GM21381 (cell line): ENCODE measurements around the gene ST3GAL3.
"Not testable (repeated sequence)": the region's sequence is repeated elsewhere in the genome, so short reads cannot be mapped to it uniquely, and the experiment has no call there.

Experiments used
- ATAC-seq: cut with Tn5 transposase; IDR thresholded peaks from one replicate; pipeline ENCODE4 v1.9.1; 2021; ENCODE audit warnings: mild to moderate bottlenecking, moderate library complexity; ENCODE audit not compliant: unreplicated experiment

ST3GAL3 gene

DNA sequence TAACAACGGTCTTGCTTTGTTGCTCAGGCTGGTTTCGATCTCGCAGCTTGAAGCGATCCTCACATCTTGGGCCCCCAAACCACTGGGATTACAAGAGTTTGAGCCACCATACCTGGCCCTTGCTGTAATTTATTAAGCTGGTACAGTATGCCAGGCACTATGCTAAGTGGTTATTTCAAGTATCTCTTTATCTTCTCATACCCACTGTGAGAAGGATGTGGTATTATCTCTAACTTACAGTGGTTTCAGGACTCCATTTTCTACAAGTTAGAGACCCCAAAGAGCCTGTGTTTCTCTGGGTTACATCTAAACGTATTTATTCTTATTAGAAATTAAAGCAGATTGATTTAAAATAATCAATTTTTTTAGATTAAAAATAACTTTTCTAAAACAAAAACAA is 8.1 kb upstream of the ST3GAL3 start:
- ATAC-seq: no peak

DNA sequence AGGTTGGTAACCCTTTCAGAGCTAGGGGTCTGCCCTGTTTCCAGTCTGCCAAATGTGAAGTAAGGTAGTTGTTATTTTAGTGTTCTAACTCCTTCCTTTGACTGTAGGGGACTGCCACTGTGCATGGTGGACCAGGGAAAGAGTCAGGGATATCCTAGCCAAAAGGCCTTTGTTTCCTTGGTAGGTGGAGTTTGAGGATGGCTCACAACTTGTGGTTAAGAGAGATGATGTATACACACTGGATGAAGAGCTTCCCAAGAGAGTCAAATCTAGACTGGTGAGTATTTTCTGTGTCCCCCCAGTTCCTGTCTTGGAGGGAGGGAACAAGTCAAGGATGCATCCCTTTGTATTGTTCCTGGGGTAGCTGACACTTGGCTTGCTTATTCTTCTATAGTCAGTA is 3.5 kb upstream of the ST3GAL3 start:
- ATAC-seq: no peak

DNA sequence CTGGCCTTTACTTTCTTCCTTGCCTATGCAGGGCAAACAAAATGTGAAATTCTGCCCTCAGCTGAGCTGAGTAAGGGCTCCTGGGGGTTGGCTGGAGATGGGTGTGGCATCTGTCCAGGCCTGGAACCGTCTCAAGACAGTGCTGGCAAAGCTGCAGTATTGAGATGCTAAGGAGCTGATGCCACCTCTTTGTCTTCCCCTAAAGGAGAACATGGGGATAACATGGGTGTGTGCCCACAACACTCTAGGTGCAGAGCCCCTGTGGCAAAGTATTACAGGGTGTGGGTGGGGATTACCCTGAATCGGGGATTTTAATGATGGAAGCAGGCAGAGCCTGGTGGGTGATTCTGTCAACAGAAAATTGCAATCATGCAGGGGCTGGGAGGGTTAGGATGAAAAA is 2.5 kb upstream of the ST3GAL3 start:
- no peak for ATAC-seq

DNA sequence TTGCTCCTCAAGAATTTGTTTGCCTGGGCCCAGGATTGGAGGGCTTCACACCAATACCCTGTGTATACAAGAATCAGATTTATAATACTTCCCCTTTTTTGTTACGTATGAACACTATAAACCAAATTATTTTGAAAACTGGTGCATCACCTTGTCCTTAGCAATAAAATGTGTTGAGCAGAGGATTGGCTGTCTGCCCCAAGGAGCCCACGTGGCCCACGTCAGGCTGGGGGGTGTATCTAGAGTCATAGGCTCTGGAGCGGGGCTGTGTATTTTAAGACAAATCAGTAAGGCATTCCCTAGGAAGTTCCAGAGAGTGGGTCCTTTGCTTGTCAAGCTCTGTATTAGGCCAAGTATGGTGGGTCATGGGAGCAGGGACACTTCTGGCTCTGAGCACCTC is 2.0 kb upstream of the ST3GAL3 start:
- ATAC-seq: no peak

DNA sequence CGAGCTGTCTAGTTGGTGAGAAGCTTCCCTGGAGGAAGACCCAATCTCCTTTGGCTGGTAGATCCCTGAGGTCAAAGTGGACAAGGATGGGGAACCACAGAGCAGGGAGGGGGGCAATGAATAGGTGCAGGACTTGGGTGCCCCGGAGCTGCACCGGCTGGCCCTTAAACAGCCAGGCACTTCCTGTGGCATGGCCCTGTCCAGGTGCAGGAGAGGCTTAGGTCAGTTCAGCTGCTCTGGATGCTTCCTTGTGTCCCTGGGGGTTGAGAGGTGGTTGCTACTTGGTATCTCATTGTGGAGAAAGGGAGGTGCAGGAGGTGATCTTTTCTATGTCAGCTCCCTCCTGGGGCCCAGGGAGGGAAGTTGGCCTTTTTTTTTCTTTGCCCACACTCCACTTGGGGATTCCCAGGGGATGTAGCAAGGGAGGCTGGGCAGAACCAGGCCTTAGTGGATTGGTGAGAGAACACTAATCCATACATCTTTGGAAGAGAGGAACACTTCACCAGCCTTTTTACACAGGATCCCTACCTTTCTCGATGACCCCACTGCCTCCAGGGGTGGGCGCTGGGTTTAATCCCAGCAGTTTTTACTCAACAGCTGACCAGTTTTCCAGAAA is 1.2 kb upstream of the ST3GAL3 start:
- no peak for ATAC-seq

DNA sequence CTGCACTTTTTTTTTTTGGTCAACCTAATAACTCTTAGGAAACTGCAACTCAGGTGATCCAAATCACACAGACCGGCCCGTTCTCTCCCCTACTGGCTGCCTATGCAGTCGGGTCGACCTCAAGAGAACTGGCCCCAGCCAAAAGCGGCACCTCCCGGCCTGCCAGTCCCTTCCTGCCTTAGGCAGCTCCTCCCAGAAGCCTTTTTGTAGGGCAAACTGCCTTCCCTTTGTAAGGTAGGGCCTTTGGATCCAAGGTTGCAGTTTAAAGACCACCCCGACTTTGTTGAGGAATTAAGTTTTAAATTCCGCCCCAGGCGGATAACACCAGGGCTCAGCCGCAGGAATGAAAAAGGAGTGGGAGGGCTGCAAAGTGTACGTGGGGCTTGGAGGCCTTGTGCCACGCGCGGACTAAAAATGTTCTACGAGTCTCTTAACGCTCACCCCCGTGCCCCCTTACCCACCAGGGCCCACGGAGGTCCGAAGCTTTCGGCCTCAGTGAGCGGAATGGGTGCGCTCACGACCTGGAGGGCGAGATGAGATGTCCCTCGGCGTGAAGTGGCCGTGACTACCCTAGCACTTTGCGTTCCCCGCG is 642 bp upstream of the ST3GAL3 start:
- no peak for ATAC-seq

DNA sequence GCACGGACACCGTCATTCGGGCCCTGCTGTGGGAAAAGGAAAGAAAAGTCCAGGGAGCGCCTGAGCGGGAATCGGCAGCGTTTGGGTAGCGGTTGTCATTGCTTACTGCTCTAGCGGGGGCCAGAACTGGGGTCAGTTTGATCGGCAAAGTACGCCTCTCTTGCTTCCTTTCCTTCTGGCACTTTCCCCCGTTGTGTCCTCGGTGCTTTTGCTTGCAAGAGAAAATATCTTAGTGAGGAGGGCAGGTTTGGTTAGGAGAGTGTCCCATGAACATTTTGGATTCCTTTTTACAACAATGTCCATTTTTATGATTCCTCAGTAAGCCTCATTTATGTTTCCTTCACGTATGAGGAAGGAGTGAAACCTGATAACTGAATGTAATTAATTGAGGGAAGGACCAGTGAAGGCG is 670 bp downstream of the ST3GAL3 start:
- ATAC-seq: no peak

DNA sequence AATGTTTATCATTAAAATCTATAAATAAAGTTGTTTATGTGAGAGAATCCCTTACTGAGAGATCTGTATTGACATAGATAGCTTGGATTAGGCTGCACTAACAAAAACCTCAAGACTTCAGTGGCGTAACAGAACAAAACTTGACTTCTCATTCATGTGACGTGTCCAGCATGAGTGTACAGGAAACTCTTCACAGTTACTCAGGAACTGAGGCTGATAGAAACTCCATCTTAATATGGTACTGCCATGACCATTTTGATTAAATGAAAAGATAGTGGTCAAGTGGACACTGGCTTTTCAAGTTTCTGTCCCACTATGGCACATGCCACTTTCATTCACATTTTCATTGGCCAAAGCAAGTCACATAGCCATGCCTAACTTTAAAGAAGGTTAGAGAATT is 3.7 kb downstream of the ST3GAL3 start:
- ATAC-seq: no peak

DNA sequence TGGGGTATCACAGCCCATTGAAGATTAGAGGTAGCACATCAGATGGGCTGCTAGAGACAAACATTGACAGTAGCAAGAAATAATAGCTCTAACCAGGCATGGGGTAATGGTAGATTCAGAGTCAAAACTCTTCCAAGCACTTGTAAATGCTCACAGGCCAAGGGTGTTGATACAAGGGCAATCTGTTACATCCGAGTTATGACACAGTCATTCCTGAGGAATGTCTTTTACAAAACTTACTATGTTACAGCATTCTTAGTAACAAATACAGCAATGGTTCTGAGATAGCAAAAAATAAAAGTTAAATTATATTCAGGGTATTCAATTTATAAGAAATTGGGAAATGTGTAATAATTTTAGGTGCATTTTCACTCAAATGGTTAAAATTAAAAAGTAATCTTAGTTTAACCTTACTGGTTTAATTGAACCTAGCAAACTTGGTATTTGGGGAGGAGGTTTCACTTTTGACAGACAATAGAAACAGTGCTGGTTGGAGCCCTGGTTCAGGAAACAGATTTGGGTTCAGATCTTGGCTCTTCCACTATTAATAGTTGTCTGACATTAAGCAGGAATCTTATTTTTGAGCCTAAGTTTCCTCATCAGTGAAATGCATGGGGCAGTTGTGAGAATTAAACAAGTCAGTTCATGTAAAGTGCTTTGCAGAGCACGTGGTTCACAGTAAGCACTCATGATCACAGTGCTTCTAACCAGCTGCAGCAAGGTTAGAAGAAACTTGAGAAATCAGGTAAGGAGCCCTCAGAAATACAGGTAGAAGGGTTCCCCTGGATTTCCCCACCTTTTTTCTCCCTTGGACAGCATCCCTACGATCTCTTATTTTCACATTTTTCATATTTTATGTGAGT is 4.4 kb downstream of the ST3GAL3 start:
- ATAC-seq: no peak

DNA sequence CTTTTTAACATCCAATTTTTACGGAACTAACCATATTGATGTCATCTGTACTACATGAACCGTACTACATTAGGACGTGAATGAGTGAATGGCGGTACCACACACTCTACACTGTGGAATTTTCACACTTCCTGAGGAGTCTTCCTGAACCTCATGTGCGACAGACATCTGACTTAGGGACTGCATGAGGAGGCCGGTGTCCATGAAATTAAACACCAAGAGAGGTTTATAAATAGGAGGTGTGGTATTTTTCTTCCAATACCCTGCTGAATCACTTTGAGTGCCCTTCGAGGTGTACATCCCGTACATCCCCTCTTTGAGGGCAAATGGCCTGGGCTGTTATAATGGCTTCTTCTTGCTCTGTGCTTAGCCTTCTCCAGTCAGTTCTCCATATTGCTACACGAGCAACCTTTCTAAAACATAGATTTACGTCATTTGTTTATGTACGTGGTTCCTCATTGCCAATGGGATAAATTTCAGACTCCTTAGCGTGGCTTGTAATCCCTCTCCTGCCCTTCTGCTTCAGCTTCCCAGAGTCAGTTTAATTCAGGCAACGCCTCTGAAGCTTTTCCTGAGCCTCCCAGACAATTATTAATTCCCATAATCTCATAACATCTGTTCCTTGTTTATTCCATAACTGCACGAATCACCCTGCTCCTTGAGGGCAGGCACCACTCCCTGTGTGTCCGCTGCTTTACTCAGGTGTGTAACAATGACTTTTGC is 9.4 kb downstream of the ST3GAL3 start:
- ATAC-seq: no peak

DNA sequence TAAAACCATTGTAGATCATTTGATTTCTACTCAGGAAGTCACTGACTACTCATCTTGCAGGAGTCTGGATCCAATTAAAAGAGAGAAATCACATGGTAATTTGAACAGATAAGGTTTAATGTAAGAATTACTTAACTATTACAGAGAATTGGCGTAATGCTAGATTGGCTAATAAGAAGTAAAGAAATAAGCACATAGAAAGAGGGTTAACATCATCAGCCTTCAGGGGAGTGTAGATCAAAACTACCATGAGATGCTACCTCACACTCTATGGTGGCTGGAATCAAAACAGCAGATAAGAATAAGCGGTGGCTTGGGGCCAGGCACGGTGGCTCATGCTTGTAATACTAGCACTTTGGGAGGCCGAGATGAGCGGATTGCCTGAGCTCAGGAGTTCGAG is 11.7 kb downstream of the ST3GAL3 start:
- ATAC-seq: no peak

DNA sequence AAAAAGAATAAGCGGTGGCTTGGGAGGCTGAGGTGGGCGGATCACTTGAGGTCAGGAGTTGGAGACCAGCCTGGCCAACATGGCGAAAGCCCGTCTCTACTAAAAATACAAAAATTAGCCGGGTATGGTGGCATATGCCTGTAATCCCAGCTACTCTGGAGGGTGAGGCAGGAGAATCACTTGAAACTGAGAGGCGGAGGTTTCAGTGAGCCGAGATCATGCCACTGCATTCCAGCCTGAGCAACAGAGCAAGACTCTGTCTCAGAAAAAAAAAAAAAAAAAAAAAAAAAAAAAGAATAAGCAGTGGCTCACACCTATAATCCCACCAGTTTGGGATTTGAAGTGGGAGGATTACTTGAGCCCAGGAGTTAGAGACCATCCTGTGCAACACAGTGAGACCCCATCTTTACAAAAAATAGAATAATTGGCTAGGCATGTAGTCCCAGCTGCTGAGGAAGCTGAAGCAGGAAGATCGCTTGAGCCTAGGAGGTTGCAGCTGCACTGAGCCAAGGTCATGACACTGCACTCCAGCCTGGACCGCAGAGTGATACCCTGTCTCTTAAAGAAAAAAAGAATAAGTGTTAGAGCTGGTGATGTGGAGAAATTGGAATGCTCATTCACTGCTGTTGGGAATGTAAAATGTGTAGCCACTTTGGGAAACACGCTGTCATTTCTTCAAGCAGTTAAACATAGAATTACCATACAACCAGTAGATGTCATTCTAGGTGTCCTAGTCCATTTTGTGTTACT is 12.5 kb downstream of the ST3GAL3 start:
- not testable (repeated sequence) for ATAC-seq

DNA sequence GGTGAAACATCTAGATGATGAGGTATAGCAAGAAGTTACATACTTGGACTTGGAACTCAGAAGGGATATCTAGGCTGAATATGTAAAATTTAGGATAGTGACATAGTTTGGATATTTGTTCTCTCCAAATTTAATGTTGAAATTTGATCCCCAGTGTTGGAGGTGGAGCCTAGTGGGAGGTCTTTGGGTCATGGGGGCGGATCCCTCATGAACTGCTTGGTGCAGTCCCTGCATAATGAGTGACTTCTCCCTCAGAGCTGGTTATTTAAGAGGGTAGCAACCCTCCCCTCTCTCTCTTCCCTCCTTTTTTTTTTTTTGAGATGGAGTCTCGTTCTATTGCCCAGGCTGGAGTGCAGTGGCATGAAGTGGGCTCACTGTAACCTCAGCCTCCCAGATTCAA is 15.5 kb downstream of the ST3GAL3 start:
- no peak for ATAC-seq

DNA sequence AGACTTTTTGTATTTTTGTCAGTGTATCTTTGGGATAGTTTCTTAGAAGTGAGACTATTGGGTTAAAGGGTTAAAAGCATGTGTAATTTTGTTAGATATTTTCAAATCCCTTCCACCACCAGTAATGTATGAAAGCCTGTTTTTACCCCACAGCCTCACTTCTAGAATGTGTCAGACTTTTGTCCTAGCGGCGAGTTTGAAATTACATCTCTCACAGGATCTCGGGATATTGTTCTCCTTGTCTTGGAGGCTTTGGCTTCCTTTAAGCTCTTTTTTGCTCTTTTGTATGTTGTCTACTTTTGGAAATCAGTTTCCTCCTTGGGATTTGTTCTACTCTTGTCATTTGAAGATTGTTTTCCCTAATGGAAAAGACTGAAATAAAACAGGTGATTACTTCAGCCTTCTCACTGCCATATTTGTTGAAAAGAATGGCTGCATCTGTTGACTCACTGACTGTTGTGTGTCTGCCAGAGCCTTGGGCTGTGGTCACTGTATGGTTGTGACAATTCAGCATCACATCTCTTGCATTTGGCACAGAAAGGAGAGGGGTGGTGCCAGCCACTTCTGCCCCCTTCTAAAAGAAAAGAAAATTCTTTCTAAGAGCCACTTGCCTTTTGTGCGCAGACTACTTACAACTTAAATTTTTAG is 22.6 kb downstream of the ST3GAL3 start:
- no peak for ATAC-seq

DNA sequence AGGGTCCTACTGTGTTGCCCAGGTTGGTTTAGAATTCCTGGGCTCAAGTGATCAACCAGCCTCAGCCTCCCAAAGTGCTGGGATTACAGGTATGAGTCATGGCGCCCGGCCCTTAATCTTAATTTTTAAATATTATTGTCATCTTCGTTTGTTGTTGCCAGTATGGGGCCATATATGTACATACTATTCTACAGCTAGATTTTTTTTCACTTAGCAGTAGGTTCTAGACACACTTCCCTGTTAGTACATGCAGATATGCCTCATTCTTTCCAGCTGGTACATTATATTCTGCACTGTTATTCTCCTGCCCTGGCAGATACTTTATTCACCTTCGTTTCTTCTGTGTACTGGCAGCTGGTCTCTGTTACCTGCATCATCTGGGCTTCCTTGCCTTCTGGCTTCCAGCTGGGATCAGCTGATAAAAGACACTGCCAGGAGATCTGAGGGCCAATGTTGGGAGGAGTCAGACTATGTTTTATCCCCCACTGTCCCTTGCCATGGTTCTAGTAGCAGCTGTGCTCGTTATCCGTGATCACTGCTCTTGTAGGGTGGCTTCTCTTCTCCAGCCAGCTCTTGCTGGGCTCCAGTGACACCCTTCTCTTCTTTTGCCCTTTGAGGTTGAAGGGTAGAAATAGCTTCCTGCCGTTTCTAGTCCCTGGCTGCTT is 24.7 kb downstream of the ST3GAL3 start:
- no peak for ATAC-seq

DNA sequence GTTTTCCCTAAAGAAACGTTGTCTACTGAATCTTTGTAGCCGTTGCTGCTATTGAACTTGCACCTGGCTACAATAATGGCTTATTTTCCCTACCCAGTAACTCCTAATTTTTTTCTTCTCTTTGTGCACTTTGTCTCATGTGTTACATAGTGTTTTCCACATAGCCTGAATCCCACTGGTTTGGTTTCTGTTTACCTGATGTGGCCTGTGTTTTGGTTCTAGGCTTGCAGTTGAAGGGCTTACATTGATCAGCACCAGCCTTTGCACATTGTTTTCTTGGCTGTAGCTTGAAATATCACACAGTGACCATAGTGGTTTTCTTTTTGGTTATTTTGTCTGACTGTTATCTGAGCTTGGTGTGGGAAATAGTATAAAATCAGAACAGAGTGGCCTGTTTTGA is 29.5 kb downstream of the ST3GAL3 start:
- no peak for ATAC-seq

DNA sequence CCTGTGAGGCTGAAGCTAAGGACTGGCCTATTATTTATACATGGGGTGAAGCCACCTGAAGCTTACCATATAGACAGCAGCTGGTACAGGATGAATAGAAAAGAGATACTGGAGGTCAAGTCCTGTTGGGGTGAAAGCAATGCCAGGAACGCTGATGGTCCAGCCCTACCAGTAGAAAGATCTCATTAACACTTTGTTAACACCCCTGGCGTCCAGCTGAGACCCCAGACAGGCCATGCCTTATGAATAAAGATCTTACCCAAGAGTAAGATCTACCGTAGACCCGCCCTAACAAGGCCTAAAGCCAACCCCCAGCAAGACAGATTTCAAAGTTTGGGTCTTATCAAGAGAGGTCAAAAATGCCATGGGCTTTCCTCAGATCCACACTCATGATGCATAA is 34.7 kb downstream of the ST3GAL3 start:
- no peak for ATAC-seq

DNA sequence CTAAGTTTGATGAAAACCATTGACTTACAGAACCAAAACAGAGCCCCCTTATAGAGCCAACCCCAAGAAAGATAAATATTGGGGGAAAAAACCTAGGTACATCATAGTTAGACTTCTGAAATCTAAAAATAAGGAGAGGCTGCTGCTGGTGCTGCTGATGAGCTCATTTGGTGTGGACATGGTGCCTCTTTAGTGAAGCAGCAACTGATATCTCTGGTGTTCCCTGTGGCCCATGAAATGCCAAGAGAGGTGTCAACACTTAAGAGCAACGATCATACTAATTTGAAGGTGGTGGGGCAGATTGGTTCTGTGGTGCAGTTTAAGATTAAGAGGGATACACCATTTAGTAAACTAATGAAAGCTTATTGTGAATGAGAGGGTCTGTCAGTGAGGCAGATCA is 35.9 kb downstream of the ST3GAL3 start:
- no peak for ATAC-seq

DNA sequence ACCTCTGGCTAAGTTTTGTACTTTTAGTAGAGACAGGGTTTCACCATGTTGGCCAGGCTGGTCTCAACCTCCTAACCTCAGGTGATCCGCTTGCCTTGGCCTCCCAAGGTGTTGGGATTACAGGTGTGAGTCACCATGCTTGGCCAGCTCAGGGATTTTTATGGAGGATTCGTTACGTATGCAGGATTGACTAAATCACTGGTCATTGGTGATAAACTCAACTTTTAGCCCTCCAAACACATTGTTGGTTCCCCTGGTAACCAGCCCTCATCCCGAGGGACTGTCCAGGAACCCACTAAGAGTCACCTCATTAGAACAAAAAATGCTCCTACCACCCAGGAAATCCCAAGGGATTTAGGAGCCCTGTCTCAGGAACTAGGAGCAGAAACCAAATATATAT is 40.4 kb downstream of the ST3GAL3 start:
- no peak for ATAC-seq

DNA sequence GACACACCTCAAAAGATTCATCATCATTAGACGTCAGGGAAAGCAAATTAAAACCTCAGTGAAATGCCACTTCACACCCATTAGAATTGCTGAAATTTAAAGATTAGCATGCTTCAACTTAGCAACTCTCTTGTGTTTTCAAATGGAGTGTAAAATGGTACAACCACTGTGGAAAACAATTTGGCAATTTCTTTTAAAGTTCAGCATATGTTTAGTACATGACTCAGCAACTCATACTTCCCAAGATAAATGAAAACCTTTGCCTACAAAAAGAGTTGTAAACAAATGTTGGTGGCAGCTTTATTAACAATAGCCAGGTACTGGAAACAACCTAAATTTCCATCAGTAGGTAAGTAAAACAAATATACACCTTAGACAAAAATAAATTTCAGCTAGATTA is 42.7 kb downstream of the ST3GAL3 start:
- ATAC-seq: no peak
